ENCODE results near the gene ATP6V0E1. TPM values are rescaled to one million over a fixed set of nuclear protein-coding genes. Genes with fewer than 3 reads are reported as not detected.

ATP6V0E1 gene
- total RNA-seq, 1 donor from 2014 or later = 137 TPM

- no peak overlapping the region for H3K4me3 Mint-ChIP-seq (ENCODE audit: low read depth)
- no peaks in the 10 kb centered on the region for H3K27me3 Mint-ChIP-seq
- no peak for TF ChIP-seq CTCF (IDR thresholded peaks at IDR 0.05; ENCODE audit: unreplicated experiment)
- peak overlapping the region; percentile 62 for H3K27ac Mint-ChIP-seq
- H3K9me3 Mint-ChIP-seq (ENCODE audit: low read depth) = no peaks in the 10 kb centered on the region
- peaks cover 38% of the 10 kb centered on the region for H3K36me3 Mint-ChIP-seq (ENCODE audit: insufficient read depth)
- DNase-seq (ENCODE audit: low spot score, unreplicated experiment) = no peak
- peaks cover 2% of the 10 kb centered on the region for H3K4me1 Mint-ChIP-seq (ENCODE audit: low read depth)
Measured at GRCh38 chr5:172940268-172941066, 43.1 kb upstream of the ATP6V0E1 start.

GRCh38 chr5:172941067-172941516 lies 42.5 kb upstream of the ATP6V0E1 start:
- Mint-ChIP-seq H3K27me3 (no peaks in the 10 kb centered on the region), H3K4me3 (ENCODE audit: low read depth) (no peak overlapping the region), H3K9me3 (ENCODE audit: low read depth) (no peaks in the 10 kb centered on the region), H3K36me3 (ENCODE audit: insufficient read depth) (peaks cover 34% of the 10 kb centered on the region), H3K27ac (peak overlapping the region; percentile 40), H3K4me1 (ENCODE audit: low read depth) (peaks cover 2% of the 10 kb centered on the region)
- TF ChIP-seq CTCF (IDR thresholded peaks at IDR 0.05; ENCODE audit: unreplicated experiment) = no peak
- no peak for DNase-seq (ENCODE audit: low spot score, unreplicated experiment)

- H3K9me3 Mint-ChIP-seq (ENCODE audit: low read depth) = no peaks in the 10 kb centered on the region
- H3K36me3 Mint-ChIP-seq (ENCODE audit: insufficient read depth) = peaks cover 27% of the 10 kb centered on the region
- H3K27me3 Mint-ChIP-seq = no peaks in the 10 kb centered on the region
- DNase-seq (ENCODE audit: low spot score, unreplicated experiment) = no peak
- TF ChIP-seq CTCF (IDR thresholded peaks at IDR 0.05; ENCODE audit: unreplicated experiment) = no peak
- no peak overlapping the region for H3K4me3 Mint-ChIP-seq (ENCODE audit: low read depth)
- no peak overlapping the region for H3K27ac Mint-ChIP-seq
- H3K4me1 Mint-ChIP-seq (ENCODE audit: low read depth) = peaks cover 2% of the 10 kb centered on the region
Measured at GRCh38 chr5:172942556-172942955, 41.0 kb upstream of the ATP6V0E1 start.

- Mint-ChIP-seq H3K4me1 (ENCODE audit: low read depth) (peaks cover 2% of the 10 kb centered on the region), H3K27ac (no peak overlapping the region)
- no peak for DNase-seq (ENCODE audit: low spot score, unreplicated experiment)
Measured at GRCh38 chr5:172943283-172943841, 40.2 kb upstream of the ATP6V0E1 start.

More at GRCh38 chr5:172943283-172943841, 40.2 kb upstream of the ATP6V0E1 start:
- peaks cover 28% of the 10 kb centered on the region for H3K36me3 Mint-ChIP-seq (ENCODE audit: insufficient read depth)
- H3K27me3 Mint-ChIP-seq = no peaks in the 10 kb centered on the region
- H3K4me3 Mint-ChIP-seq (ENCODE audit: low read depth) = no peak overlapping the region
- no peaks in the 10 kb centered on the region for H3K9me3 Mint-ChIP-seq (ENCODE audit: low read depth)
- TF ChIP-seq CTCF (IDR thresholded peaks at IDR 0.05; ENCODE audit: unreplicated experiment) = no peak

Data from progenitor cell of endocrine pancreas (in vitro differentiated cells).